ENCODE data around the gene LGI1.

Gene LGI1

DNA sequence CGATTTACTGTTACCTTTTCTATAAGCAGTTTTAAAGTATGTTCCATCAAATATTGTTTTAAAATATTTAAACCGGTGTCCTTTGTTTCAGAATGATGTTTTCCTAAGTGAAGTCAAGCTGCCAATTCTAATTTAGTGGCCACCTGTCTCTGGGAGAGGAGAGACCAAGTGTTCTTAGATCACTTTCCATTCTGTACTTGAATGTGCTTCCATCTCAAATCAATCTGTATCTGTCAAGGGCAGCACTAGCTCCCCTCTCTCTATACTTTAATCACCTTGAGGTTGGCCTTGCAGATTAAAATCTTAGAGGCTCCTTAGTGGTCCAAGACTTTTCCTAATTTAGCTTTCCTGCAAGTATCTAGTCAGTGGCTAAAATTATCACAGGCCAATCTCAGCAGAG, 49.6 kb downstream of the LGI1 start:
- H3K4me3 ChIP-seq (ENCODE audit: low read depth, low read length), result no peak overlapping the region
- H2AFZ ChIP-seq (ENCODE audit: insufficient read depth, low read length, poor library complexity), result no peak overlapping the region
- WGBS (ENCODE audit: extremely low coverage, insufficient coverage, insufficient read length), result no CpG with 5 or more reads among the region's 2 CpGs
- H3K9me3 ChIP-seq (ENCODE audit: insufficient read depth, low read depth, low read length), result peaks cover 1% of the 10 kb centered on the region
- H2BK12ac ChIP-seq (ENCODE audit: low read length), result no peak overlapping the region
- no peak overlapping the region for H3K4ac ChIP-seq (ENCODE audit: low read depth, low read length)
- no peak overlapping the region for H3K14ac ChIP-seq (ENCODE audit: low read length)
- no peak overlapping the region for H3K9ac ChIP-seq (ENCODE audit: low read length)
- H3K79me2 ChIP-seq (ENCODE audit: control insufficient read depth, insufficient read depth, low read length, poor library complexity), result no peaks in the 10 kb centered on the region
- H4K91ac ChIP-seq (ENCODE audit: low read depth, low read length), result no peak overlapping the region
- no peak overlapping the region for H4K8ac ChIP-seq (ENCODE audit: low read depth, low read length)
- H2AK5ac ChIP-seq (ENCODE audit: low read length), result no peak overlapping the region
- no peak overlapping the region for H2BK120ac ChIP-seq (ENCODE audit: insufficient read depth, low read length, poor library complexity)
- H3K4me2 ChIP-seq (ENCODE audit: low read length), result no peak overlapping the region
- no peak overlapping the region for H3K18ac ChIP-seq (ENCODE audit: low read length)
- no peaks in the 10 kb centered on the region for H3K27me3 ChIP-seq (ENCODE audit: insufficient read depth, low read length)
- DNase-seq, result no peak
- H3K4me1 ChIP-seq (ENCODE audit: control insufficient read depth in 1 of 2, insufficient read depth in 2 of 2, low read length in 2 of 2), result no peaks in the 10 kb centered on the region
- H4K12ac ChIP-seq (ENCODE audit: low read depth, low read length), result no peak overlapping the region
- H2BK5ac ChIP-seq (ENCODE audit: low read depth, low read length, poor library complexity), result no peak overlapping the region
- no peaks in the 10 kb centered on the region for H3K79me1 ChIP-seq (ENCODE audit: low read length)
- H3K23ac ChIP-seq (ENCODE audit: low read length), result no peak overlapping the region
- H3K36me3 ChIP-seq (ENCODE audit: control insufficient read depth in 1 of 2, insufficient read depth in 2 of 2, low read length in 2 of 2), result no peaks in the 10 kb centered on the region
- H3K27ac ChIP-seq (ENCODE audit: low read depth, low read length), result no peak overlapping the region

DNA sequence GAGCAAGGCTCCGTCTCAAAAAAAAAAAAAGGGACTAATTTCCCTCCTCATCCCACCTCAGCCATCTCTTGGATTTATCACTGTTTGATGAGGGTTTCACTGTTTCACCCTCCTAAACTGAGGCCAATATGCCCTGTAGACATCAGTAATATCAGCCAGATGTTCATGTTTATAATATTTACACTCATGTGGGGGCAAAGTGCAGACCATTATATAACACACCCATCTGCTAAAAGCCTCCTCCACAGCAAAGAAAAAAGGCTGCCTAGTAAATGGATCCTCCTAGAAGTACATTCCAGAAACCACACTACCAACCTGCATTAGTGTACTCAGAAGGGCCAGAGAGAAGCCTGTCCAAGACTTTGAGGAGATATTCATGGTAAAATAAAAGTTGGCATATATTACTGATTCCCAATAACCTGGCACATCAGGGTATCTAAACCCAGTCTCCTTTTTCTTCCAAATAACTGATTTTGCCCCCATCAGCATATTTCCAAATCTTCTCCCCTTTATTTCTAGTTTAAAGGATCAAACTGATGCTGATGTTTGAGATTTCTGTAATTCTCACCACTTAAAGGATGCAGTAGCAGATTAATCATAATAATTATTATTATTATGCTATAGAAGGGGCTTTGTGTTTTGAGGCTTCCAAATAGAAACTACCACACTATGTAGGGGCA, 55.1 kb downstream of the LGI1 start:
- H3K27me3 ChIP-seq (ENCODE audit: insufficient read depth, low read length), result no peaks in the 10 kb centered on the region
- no peak overlapping the region for H4K12ac ChIP-seq (ENCODE audit: low read depth, low read length)
- H3K23ac ChIP-seq (ENCODE audit: low read length), result no peak overlapping the region
- H3K9me3 ChIP-seq (ENCODE audit: insufficient read depth, low read depth, low read length), result no peaks in the 10 kb centered on the region
- H2BK120ac ChIP-seq (ENCODE audit: insufficient read depth, low read length, poor library complexity), result no peak overlapping the region
- peaks cover 3 to 8% of the 10 kb centered on the region in 2 experiments for H3K4me1 ChIP-seq (ENCODE audit: control insufficient read depth in 1 of 2, insufficient read depth in 2 of 2, low read length in 2 of 2)
- no peak overlapping the region for H4K91ac ChIP-seq (ENCODE audit: low read depth, low read length)
- no peak overlapping the region for H3K4me2 ChIP-seq (ENCODE audit: low read length)
- H3K79me1 ChIP-seq (ENCODE audit: low read length), result peaks cover 2% of the 10 kb centered on the region
- H2AFZ ChIP-seq (ENCODE audit: insufficient read depth, low read length, poor library complexity), result no peak overlapping the region
- no peak overlapping the region for H2BK12ac ChIP-seq (ENCODE audit: low read length)
- H3K14ac ChIP-seq (ENCODE audit: low read length), result no peak overlapping the region
- no peak overlapping the region for H3K4me3 ChIP-seq (ENCODE audit: low read depth, low read length)
- H3K18ac ChIP-seq (ENCODE audit: low read length), result no peak overlapping the region
- no peak overlapping the region for H3K27ac ChIP-seq (ENCODE audit: low read depth, low read length)
- H3K4ac ChIP-seq (ENCODE audit: low read depth, low read length), result no peak overlapping the region
- H2BK5ac ChIP-seq (ENCODE audit: low read depth, low read length, poor library complexity), result no peak overlapping the region
- no peak for DNase-seq
- no peak overlapping the region for H3K9ac ChIP-seq (ENCODE audit: low read length)
- H3K36me3 ChIP-seq (ENCODE audit: control insufficient read depth in 1 of 2, insufficient read depth in 2 of 2, low read length in 2 of 2), result no peaks in the 10 kb centered on the region
- no CpG with 5 or more reads among the region's 1 CpG for WGBS (ENCODE audit: extremely low coverage, insufficient coverage, insufficient read length)
- no peak overlapping the region for H4K8ac ChIP-seq (ENCODE audit: low read depth, low read length)
- no peaks in the 10 kb centered on the region for H3K79me2 ChIP-seq (ENCODE audit: control insufficient read depth, insufficient read depth, low read length, poor library complexity)
- no peak overlapping the region for H2AK5ac ChIP-seq (ENCODE audit: low read length)

DNA sequence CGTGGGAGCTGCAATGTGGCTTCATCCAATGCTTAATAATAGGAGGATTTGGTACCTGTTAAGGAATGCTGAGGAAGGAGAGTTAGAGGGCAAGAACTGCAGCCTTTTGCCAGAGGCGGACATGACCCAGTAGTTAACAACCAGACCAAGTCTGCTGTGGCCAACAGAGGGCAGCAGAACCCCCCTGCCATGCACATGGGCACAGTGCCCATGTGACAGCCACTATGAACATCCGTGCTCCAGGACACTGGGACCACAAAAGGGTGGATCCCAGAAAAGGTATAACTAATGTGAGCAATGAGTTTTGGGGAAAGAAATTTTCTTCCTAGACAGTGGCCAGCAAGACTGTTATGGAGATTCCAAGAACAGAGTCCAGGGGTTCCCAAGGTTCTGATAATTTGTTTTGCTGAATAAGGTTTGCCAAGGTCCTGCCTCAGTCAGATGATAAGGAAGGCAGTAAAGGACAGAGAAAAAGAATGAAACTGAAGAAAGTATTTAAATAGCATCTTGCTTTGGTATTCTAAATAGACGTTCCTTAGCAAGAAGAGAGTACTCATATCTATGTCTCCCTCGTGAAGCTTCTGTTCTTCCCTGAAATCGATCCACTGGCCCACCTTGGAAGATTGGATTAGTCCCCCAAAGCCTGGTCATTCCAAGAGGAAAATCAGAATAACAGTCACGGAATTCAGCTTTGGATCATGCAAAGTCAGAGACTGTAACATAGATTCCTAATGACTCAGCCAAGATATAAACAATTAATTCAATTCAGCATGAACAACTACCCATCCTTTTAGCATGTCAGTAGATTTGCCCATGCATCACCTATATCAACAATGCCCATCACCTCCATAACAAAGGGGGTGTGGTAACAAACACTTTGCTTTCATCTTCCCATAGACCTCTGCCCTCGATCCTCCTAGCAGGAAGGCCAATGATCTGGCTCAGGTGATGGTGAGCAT, 56.0 kb downstream of the LGI1 start:
- Histone ChIP-seq H3K4me2 (ENCODE audit: low read length) (no peak overlapping the region), H3K9me3 (ENCODE audit: insufficient read depth, low read depth, low read length) (peaks cover 2% of the 10 kb centered on the region), H3K4me3 (ENCODE audit: low read depth, low read length) (no peak overlapping the region), H3K27ac (ENCODE audit: low read depth, low read length) (no peak overlapping the region), H2AK5ac (ENCODE audit: low read length) (no peak overlapping the region), H3K18ac (ENCODE audit: low read length) (no peak overlapping the region), H3K14ac (ENCODE audit: low read length) (no peak overlapping the region), H4K8ac (ENCODE audit: low read depth, low read length) (no peak overlapping the region), H3K4ac (ENCODE audit: low read depth, low read length) (no peak overlapping the region), H2BK120ac (ENCODE audit: insufficient read depth, low read length, poor library complexity) (no peak overlapping the region), H3K9ac (ENCODE audit: low read length) (no peak overlapping the region), H3K23ac (ENCODE audit: low read length) (no peak overlapping the region), H2AFZ (ENCODE audit: insufficient read depth, low read length, poor library complexity) (no peak overlapping the region), H4K91ac (ENCODE audit: low read depth, low read length) (no peak overlapping the region), H3K27me3 (ENCODE audit: insufficient read depth, low read length) (no peaks in the 10 kb centered on the region), H3K4me1 (ENCODE audit: control insufficient read depth in 1 of 2, insufficient read depth in 2 of 2, low read length in 2 of 2) (peaks cover 3 to 8% of the 10 kb centered on the region in 2 experiments), H3K79me1 (ENCODE audit: low read length) (peaks cover 2% of the 10 kb centered on the region), H2BK12ac (ENCODE audit: low read length) (peak overlapping the region; percentile 29), H2BK5ac (ENCODE audit: low read depth, low read length, poor library complexity) (no peak overlapping the region), H3K79me2 (ENCODE audit: control insufficient read depth, insufficient read depth, low read length, poor library complexity) (no peaks in the 10 kb centered on the region), H3K36me3 (ENCODE audit: control insufficient read depth in 1 of 2, insufficient read depth in 2 of 2, low read length in 2 of 2) (no peaks in the 10 kb centered on the region), H4K12ac (ENCODE audit: low read depth, low read length) (no peak overlapping the region)
- peak; percentile 2 to 53 for DNase-seq
- no CpG with 5 or more reads among the region's 8 CpGs for WGBS (ENCODE audit: extremely low coverage, insufficient coverage, insufficient read length)

DNA sequence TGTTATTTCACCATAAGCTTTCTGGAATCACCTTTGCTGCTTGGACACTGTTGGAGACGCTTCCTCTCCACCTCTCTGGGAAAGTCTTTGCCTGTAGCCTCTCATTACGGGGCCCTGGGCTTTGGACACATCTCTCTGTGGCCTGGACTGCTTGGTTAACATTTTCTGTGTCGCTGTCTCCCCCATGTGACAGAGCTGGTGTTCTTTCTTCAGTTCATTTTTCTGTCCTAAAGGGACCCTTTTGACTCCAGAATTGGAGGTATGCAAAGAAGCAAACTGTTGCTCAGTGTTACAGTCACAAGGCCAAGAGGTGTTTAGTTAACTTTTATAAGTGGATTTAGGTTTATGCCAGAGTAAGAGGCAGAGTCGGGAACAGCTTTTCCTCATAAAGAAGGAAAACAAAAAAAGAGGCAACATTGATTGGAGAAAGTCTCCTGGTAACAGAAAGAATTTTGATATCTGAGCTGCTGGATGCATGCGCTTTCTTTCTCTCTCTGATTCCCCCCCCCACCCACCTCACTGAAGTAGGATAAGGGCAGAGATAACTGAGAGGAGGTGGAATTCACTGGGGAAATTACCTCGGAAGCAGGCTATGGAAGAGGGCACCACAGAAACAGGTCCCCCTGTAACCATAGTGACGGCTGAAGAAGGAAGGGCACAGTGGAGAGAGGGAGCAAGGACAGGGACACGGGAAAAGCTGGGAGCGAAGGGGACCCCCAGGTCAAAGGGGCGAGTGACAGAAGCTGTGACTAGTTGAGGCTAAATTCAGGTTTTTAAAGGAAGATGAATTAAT, 57.8 kb downstream of the LGI1 start:
- Histone ChIP-seq H4K91ac (ENCODE audit: low read depth, low read length) (peak overlapping the region; percentile 67), H3K79me2 (ENCODE audit: control insufficient read depth, insufficient read depth, low read length, poor library complexity) (no peaks in the 10 kb centered on the region), H4K8ac (ENCODE audit: low read depth, low read length) (peak overlapping the region; percentile 52), H3K27me3 (ENCODE audit: insufficient read depth, low read length) (no peaks in the 10 kb centered on the region), H3K18ac (ENCODE audit: low read length) (peak overlapping the region; percentile 81), H4K12ac (ENCODE audit: low read depth, low read length) (no peak overlapping the region), H3K23ac (ENCODE audit: low read length) (no peak overlapping the region), H3K4me2 (ENCODE audit: low read length) (no peak overlapping the region), H3K14ac (ENCODE audit: low read length) (no peak overlapping the region), H2AFZ (ENCODE audit: insufficient read depth, low read length, poor library complexity) (no peak overlapping the region), H3K9ac (ENCODE audit: low read length) (no peak overlapping the region), H2BK120ac (ENCODE audit: insufficient read depth, low read length, poor library complexity) (peak overlapping the region; percentile 90), H3K27ac (ENCODE audit: low read depth, low read length) (no peak overlapping the region), H3K4me1 (ENCODE audit: control insufficient read depth in 1 of 2, insufficient read depth in 2 of 2, low read length in 2 of 2) (peaks cover 3 to 8% of the 10 kb centered on the region in 2 experiments), H3K79me1 (ENCODE audit: low read length) (peaks cover 2% of the 10 kb centered on the region), H3K36me3 (ENCODE audit: control insufficient read depth in 1 of 2, insufficient read depth in 2 of 2, low read length in 2 of 2) (no peaks in the 10 kb centered on the region), H3K4me3 (ENCODE audit: low read depth, low read length) (no peak overlapping the region), H3K9me3 (ENCODE audit: insufficient read depth, low read depth, low read length) (peaks cover 2% of the 10 kb centered on the region), H2BK5ac (ENCODE audit: low read depth, low read length, poor library complexity) (peak overlapping the region; percentile 49), H3K4ac (ENCODE audit: low read depth, low read length) (peak overlapping the region; percentile 9), H2AK5ac (ENCODE audit: low read length) (peak overlapping the region; percentile 88), H2BK12ac (ENCODE audit: low read length) (peak overlapping the region; percentile 97)
- DNase-seq, result no peak
- no CpG with 5 or more reads among the region's 10 CpGs for WGBS (ENCODE audit: extremely low coverage, insufficient coverage, insufficient read length)

Data from trophoblast cell (in vitro differentiated cells and primary cell).